ENCODE measurements around the gene CATSPER4.
A peak's percentile ranks its signal among the peaks of the same experiment; 100 is the strongest.

Gene CATSPER4

DNA sequence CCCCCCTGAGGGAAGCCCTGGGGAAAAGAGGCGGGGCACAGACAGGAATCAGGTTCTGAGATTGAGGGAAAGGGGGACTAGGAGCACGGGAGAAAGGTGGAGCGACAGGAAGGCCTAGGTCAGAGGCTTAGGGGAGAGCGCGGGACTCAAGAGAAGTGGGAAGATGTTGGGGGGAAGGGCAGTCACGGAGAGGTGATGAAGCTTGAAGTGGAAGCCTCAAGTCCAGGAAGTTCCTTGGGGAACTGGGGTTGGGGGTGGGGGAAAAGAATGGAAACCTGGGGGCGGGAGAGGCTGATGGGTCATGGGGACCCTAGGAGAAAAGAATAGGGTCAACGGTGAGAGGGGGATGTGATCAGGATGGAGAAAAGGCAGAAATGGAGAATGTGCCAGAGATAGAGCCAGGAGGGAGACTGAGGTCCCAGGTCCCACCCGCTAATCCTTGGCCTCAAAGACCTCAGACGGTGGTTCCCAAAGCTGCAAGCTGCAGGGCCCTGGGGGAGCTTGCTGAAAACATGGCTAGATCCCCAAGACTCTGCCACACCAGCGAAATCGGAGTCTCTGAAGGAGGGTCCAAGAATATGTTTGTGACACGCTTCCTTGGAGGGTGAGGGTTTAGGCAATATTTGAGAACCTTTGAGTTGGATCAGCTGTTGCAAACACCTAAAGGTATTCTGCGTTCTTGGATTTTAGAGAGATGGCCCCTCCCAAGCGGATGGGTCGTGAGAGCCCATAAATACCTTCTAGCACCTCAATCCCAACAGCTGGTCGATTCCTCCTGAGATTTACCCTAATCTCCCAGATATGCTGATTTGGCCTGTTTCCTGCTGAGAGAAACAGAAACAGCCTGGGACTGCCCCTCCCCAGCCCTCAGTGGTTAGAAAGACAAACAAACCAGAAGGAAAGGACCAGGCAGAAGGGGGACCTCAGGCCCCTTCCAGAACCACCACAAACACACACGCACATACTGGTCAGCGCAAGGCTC, 25.2 kb upstream of the CATSPER4 start:
- peak; percentile 78 for DNase-seq (ENCODE audit: low read depth, low spot score)

DNA sequence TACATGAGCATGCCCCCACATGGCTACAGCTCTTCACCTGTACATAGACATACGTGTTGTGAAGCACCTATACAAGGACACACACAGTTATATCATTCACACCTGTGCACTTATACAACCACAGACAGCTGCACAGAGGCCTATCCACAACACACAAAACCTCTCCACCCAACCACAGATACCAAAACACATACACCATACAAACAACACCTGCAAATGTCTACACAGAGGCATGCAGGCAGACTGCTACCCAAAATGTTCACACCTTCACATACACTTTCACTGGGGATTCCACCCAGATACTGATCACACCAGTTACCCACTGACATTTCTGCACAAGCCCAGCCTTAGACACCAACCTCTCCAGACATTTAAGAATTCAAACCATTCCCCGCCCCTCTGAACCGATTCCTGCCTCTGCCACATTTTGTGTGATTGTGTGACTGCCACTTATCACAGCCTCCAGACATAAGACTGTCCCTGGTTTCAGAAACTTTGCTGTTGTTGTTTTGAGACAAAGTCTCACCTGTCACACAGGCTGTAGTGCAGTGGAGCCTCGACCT, 23.6 kb upstream of the CATSPER4 start:
- DNase-seq (ENCODE audit: low read depth, low spot score) = no peak

- peak; percentile 32 for DNase-seq (ENCODE audit: low read depth, low spot score)
Measured at GRCh38 chr1:26168410-26169197, 21.8 kb upstream of the CATSPER4 start, which contains the start of gene C1orf232. C1orf232 (minus strand) TSS chr1:26168963; CDS start chr1:26168499, 464 bp downstream.

GRCh38 chr1:26169198-26169554, 21.2 kb upstream of the CATSPER4 start:
- DNase-seq (ENCODE audit: low read depth, low spot score) = no peak

DNA sequence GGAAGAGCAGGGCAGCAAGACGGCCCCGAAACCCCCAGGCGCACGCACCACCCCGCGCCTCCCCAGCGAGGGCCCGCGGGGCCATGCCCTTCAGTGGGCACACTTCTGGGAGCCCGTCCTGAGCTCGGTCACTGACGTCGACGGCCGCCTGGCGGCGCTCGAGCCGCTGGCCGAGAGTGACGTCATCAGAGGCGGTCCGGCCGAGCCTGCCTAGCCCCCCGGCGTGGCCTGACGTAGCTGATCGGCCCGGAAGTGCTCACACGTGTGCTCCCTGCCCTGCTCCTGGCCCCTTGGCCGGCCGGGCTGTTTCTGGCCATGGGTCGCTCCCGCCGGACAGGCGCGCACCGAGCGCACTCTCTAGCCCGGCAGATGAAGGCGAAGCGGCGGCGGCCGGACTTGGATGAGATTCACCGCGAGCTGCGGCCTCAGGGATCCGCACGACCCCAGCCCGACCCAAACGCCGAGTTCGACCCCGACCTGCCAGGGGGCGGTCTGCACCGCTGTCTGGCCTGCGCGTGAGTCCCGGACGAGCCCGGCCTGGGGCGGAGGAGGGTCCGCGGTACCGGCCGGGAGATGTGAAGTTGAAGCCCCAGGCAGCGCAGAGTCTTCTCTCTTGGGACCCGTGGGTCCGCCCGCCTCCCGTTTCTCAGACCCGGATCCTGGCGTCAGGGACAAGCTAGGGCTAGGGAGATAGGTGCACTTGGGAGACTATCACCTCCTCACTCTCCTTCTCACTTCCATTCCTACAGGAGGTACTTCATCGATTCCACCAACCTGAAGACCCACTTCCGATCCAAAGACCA, 20.5 kb upstream of the CATSPER4 start, which contains the start of gene ZNF593:
Gene ZNF593 (plus strand): TSS at position 240 of the 803 bp plus-strand sequence. CDS start 76 bp downstream, at position 316.
- peak; percentile 97 for DNase-seq (ENCODE audit: low read depth, low spot score)

- DNase-seq (ENCODE audit: low read depth, low spot score) = no peak
Measured at GRCh38 chr1:26170472-26170821, 20.0 kb upstream of the CATSPER4 start.

DNA sequence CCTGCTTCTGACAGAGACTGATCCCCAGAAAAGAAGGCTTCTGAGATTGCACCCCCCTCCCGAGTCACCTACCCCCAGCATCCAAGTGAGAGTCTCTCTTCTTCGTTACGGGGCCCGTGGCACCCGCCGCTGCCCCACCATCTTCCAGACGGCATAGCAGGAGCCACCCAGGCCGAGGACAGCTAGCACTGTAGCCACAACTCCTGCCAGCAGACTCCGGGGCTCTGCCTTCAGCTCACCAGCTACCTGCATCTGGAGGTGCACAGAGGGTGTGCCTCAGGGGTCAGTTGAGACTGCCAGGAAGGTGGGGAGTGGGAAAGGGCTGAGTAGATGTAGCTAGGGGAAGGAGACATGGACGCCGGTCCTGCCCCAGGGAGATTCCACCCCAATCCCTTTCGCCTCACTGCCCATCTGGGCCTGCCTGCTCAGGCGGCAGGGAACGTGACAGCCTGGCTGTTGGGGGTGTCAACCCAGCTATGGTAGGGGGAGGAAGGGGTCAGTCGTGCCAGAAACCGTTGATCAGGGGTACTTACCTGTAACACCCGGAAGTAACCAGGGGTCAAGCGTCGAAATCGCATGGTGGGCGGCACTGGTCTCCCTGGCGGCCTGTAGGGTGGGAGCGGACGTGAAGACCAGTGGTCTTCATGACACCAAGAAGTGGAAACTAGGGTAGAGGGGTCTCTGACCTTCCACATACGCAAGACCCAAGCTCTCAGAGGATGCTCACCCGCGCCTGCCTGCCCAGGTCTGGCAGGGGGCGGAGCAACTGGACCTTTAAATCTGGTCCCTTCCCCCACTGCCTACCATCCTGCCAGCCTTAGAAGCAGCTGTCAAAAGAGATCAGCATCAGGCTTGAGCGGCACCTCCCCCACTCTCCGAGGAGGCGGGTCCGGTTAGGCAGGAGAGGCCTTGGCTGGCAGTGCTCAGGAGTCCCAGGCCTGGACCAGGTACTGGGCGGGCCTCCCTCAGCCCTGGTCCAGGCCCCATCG, 19.0 kb upstream of the CATSPER4 start, which contains the start of gene ZNF593OS:
Gene ZNF593OS (minus strand): TSS at position 749 of the 989 bp plus-strand sequence. CDS start 171 bp downstream, at position 578.
- DNase-seq (ENCODE audit: low read depth, low spot score) = peak; percentile 57

DNA sequence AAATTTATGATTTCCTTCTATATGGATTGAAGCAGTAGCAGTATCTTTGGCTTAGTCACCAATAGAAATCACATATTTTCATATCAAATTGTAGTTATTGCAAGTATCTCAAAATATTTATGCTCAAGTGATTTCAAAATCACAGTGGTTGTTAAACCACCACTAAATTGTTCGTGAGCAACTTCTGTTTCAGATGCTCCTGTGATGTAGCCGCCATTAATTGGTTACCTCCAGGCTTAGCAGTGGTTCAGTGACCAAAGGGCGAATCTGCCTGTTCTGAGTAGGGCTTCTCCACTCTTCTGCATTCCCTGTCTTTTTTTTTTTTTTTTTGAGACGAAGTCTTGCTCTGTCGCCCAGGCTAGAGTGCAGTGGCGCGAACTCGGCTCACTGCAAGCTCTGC, 15.1 kb upstream of the CATSPER4 start:
- no peak for DNase-seq (ENCODE audit: low read depth, low spot score)

GRCh38 chr1:26177182-26177684, 13.2 kb upstream of the CATSPER4 start, which contains the start of gene CNKSR1:
CNKSR1 (plus strand) TSS chr1:26177491; CDS start chr1:26177548, 57 bp downstream.
- DNase-seq (ENCODE audit: low read depth, low spot score) = peak; percentile 96

DNA sequence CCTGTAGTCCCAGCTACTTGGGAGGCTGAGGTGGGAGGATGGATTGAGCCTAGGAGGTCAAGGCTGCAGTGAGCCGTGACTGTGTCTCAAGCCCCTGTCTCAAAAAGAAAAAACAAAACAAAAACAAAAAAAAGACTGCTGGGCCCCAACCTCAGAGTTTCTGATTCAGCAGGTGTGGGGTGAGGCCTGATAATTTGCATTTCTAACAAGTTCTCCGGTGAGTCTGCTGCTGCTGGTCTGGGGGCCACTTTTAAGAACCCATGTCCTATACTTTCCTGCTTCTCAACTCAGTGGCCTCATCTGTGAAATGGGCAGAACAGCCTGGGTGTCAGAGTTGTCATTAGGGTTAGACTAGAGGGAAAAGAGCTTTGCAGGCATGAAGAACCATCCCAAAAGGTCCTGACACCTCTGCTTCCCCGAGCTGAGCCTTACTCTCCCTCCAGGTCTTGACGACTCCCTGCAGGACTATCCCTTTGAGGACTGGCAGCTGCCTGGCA, 10.3 kb upstream of the CATSPER4 start:
- no peak for DNase-seq (ENCODE audit: low read depth, low spot score)

DNA sequence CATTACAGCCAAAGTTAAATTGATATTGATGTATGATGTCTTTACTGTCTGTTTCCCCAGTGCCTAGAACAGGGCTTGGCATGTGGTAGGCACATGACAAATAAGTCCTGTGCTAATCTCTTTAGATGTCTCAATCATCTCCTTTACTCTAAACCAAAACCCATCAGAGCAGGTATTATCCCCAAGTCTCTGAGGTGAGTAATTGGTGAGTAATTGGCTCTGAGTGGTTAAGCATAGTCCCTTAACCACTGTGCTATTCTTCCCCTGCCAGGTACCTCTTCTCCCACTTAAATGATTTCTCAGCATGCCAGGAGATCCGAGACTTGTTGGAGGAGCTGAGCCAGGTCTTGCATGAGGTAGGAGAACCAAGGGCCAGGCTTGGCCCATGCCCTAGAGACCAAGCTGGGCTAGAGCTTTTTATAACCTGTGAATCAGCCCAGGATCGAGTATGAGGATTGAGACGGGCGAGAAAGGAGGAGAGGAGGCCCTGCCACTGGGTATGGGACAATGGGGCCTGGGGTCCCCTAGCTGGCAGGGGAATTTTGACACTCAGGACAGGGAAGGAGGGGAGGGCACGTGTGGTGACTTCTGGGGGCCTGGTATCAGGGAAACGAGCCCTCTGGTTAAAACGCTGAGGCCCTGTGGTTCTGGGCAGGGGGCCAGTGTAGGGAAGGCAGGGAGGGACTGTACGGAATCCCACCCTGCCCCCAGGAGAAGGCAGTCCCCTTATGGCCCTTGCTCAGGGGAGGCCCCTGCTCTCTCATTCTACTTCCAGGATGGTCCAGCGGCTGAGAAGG, 8.6 kb upstream of the CATSPER4 start:
- no peak for DNase-seq (ENCODE audit: low read depth, low spot score)

GRCh38 chr1:26182383-26182696, 8.1 kb upstream of the CATSPER4 start:
- DNase-seq (ENCODE audit: low read depth, low spot score) = no peak

DNA sequence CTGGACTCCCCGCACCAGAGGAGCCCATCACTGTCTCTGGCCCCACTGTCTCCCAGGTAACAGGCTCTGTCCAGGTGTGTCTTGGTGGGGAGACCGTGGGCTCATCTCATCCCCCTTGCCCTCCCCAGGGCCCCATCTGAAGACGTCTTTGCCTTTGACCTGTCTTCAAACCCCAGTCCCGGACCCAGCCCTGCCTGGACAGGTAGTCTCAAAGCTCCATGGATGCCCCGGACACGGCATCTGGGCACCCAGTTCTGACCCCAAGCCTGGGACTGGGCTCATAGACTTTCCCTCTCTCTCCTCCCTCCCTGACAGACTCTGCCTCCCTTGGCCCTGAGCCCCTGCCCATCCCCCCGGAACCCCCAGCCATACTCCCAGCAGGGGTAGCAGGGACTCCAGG, 6.3 kb upstream of the CATSPER4 start:
- DNase-seq (ENCODE audit: low read depth, low spot score) = no peak

- DNase-seq (ENCODE audit: low read depth, low spot score) = no peak
Measured at GRCh38 chr1:26184883-26185282, 5.5 kb upstream of the CATSPER4 start.

DNA sequence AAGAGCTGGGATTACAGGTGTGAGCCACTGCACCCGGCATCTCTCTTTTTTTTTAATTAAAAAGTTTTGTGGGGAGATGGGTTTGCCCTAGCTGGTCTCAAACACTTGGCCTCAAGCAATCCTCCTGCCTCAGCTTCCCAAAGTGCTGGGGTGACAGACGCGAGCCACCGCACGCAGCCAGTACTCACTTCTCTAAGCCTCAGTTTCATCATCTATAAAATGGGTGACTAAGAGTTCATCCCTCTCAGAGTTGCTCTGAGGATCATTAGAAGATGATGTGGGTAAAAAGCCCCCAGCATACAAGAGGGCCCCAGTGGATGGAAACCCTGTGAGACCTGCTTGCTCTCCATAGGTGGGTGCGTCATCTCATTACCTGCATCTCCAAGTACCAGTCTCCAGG, 2.5 kb upstream of the CATSPER4 start:
- DNase-seq (ENCODE audit: low read depth, low spot score) = no peak

DNA sequence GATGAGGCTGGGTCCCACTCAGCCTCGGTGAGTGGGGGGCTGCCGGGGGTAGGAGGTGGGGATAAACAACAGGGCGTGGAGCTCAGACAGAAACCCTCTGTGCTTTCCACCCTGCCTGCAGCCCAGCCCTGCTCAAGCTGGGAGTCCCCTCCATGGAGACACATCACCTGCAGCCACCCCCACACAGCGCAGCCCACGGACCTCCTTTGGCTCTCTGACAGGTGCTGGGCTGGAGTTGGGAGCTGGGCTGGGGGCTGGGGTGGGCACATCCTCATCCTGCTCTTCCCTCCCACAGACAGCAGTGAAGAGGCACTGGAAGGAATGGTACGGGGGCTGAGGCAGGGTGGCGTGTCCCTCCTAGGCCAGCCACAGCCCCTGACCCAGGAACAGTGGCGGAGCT, 1.9 kb upstream of the CATSPER4 start:
- DNase-seq (ENCODE audit: low read depth, low spot score) = no peak

GRCh38 chr1:26189331-26189730, 1.1 kb upstream of the CATSPER4 start:
- DNase-seq (ENCODE audit: low read depth, low spot score) = no peak

- DNase-seq (ENCODE audit: low read depth, low spot score) = no peak
Measured at GRCh38 chr1:26189751-26190275, 589 bp upstream of the CATSPER4 start.

Data from ELF-1 (cell line).